Measurements from ENCODE around the gene FZD7.

DNA sequence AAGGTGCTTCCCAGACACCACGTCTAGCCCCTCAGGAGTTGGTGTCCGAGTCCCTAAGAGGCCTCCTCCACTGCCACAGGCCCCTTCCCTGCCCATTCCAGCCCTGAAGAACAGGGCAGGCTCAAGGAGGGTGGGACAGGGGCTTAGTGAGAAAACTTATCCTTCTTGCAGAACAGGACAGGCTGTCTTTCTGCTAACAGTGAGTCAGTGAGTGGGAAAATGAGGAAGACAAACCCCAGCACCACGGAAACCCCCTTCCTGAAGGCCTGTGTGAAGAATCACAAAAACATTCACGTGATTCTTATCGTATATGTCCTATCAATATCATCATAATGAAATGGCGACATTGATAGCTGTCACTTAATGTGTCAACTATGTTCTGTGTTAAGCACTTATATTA is 9.8 kb downstream of the FZD7 start:
- TF ChIP-seq, protein P1, sequence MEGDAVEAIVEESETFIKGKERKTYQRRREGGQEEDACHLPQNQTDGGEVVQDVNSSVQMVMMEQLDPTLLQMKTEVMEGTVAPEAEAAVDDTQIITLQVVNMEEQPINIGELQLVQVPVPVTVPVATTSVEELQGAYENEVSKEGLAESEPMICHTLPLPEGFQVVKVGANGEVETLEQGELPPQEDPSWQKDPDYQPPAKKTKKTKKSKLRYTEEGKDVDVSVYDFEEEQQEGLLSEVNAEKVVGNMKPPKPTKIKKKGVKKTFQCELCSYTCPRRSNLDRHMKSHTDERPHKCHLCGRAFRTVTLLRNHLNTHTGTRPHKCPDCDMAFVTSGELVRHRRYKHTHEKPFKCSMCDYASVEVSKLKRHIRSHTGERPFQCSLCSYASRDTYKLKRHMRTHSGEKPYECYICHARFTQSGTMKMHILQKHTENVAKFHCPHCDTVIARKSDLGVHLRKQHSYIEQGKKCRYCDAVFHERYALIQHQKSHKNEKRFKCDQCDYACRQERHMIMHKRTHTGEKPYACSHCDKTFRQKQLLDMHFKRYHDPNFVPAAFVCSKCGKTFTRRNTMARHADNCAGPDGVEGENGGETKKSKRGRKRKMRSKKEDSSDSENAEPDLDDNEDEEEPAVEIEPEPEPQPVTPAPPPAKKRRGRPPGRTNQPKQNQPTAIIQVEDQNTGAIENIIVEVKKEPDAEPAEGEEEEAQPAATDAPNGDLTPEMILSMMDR (IDR thresholded peaks at IDR 0.05; ENCODE audit: borderline replicate concordance, extremely low read depth, low read length, poor library complexity, severe bottlenecking), result no peak
- no peak for TF ChIP-seq EZH2 (IDR thresholded peaks at IDR 0.05; ENCODE audit: borderline replicate concordance, low read depth, low read length, severe bottlenecking)
